ENCODE results near the gene ATRNL1.
A peak's percentile ranks its signal among the peaks of the same experiment; 100 is the strongest.
"Not testable (repeated sequence)": the region's sequence is repeated elsewhere in the genome, so short reads cannot be mapped to it uniquely, and the experiment has no call there.

The ATRNL1 gene

GRCh38 chr10:115379064-115379463 is 285.9 kb downstream of the ATRNL1 start:
- no peak for TF ChIP-seq CTCF (IDR thresholded peaks at IDR 0.05; ENCODE audit: poor library complexity, severe bottlenecking)
- Histone ChIP-seq H3K4me1 (ENCODE audit: insufficient read depth, poor library complexity, severe bottlenecking) (no peaks in the 10 kb centered on the region), H3K27me3 (ENCODE audit: insufficient read depth, poor library complexity, severe bottlenecking) (no peaks in the 10 kb centered on the region), H3K4me3 (ENCODE audit: severe bottlenecking) (no peak overlapping the region), H3K9me3 (ENCODE audit: severe bottlenecking) (no peaks in the 10 kb centered on the region), H3K36me3 (ENCODE audit: low read depth) (no peaks in the 10 kb centered on the region), H3K27ac (ENCODE audit: poor library complexity, severe bottlenecking) (no peak overlapping the region)
- no peak for ATAC-seq (ENCODE audit: low read depth)
- no peak for DNase-seq (ENCODE audit: low spot score)

GRCh38 chr10:115384665-115385064 is 291.5 kb downstream of the ATRNL1 start:
- Histone ChIP-seq H3K4me3 (ENCODE audit: severe bottlenecking) (no peak overlapping the region), H3K27me3 (ENCODE audit: insufficient read depth, poor library complexity, severe bottlenecking) (no peaks in the 10 kb centered on the region), H3K4me1 (ENCODE audit: insufficient read depth, poor library complexity, severe bottlenecking) (no peaks in the 10 kb centered on the region), H3K36me3 (ENCODE audit: low read depth) (no peaks in the 10 kb centered on the region), H3K9me3 (ENCODE audit: severe bottlenecking) (no peaks in the 10 kb centered on the region), H3K27ac (ENCODE audit: poor library complexity, severe bottlenecking) (no peak overlapping the region)
- no peak for TF ChIP-seq CTCF (IDR thresholded peaks at IDR 0.05; ENCODE audit: poor library complexity, severe bottlenecking)
- DNase-seq (ENCODE audit: low spot score) (no peak), ATAC-seq (ENCODE audit: low read depth) (no peak)

- Histone ChIP-seq H3K27ac (ENCODE audit: poor library complexity, severe bottlenecking) (no peak overlapping the region), H3K27me3 (ENCODE audit: insufficient read depth, poor library complexity, severe bottlenecking) (peaks cover 14% of the 10 kb centered on the region), H3K9me3 (ENCODE audit: severe bottlenecking) (no peaks in the 10 kb centered on the region), H3K4me3 (ENCODE audit: severe bottlenecking) (no peak overlapping the region), H3K36me3 (ENCODE audit: low read depth) (no peaks in the 10 kb centered on the region), H3K4me1 (ENCODE audit: insufficient read depth, poor library complexity, severe bottlenecking) (no peaks in the 10 kb centered on the region)
- no peak for DNase-seq (ENCODE audit: low spot score)
- no peak for ATAC-seq (ENCODE audit: low read depth)
- no peak for TF ChIP-seq CTCF (IDR thresholded peaks at IDR 0.05; ENCODE audit: poor library complexity, severe bottlenecking)
Observed at GRCh38 chr10:115390607-115391006, 297.4 kb downstream of the ATRNL1 start.

GRCh38 chr10:115398026-115398425 is 304.9 kb downstream of the ATRNL1 start:
- Histone ChIP-seq H3K4me1 (ENCODE audit: insufficient read depth, poor library complexity, severe bottlenecking) (peaks cover 5% of the 10 kb centered on the region), H3K36me3 (ENCODE audit: low read depth) (no peaks in the 10 kb centered on the region), H3K4me3 (ENCODE audit: severe bottlenecking) (no peak overlapping the region), H3K9me3 (ENCODE audit: severe bottlenecking) (no peaks in the 10 kb centered on the region), H3K27ac (ENCODE audit: poor library complexity, severe bottlenecking) (no peak overlapping the region), H3K27me3 (ENCODE audit: insufficient read depth, poor library complexity, severe bottlenecking) (peaks cover 26% of the 10 kb centered on the region)
- no peak for ATAC-seq (ENCODE audit: low read depth)
- TF ChIP-seq CTCF (IDR thresholded peaks at IDR 0.05; ENCODE audit: poor library complexity, severe bottlenecking), result no peak
- DNase-seq (ENCODE audit: low spot score), result no peak

- no peak overlapping the region for H3K4me3 ChIP-seq (ENCODE audit: severe bottlenecking)
- H3K9me3 ChIP-seq (ENCODE audit: severe bottlenecking), result no peaks in the 10 kb centered on the region
- H3K27me3 ChIP-seq (ENCODE audit: insufficient read depth, poor library complexity, severe bottlenecking), result peaks cover 9% of the 10 kb centered on the region
- H3K36me3 ChIP-seq (ENCODE audit: low read depth), result no peaks in the 10 kb centered on the region
- H3K27ac ChIP-seq (ENCODE audit: poor library complexity, severe bottlenecking), result no peak overlapping the region
- ATAC-seq (ENCODE audit: low read depth) (peak; percentile 81), DNase-seq (ENCODE audit: low spot score) (no peak)
- no peak for TF ChIP-seq CTCF (IDR thresholded peaks at IDR 0.05; ENCODE audit: poor library complexity, severe bottlenecking)
- peaks cover 6% of the 10 kb centered on the region for H3K4me1 ChIP-seq (ENCODE audit: insufficient read depth, poor library complexity, severe bottlenecking)
Observed at GRCh38 chr10:115402699-115403098, 309.5 kb downstream of the ATRNL1 start.

GRCh38 chr10:115405838-115406237 is 312.7 kb downstream of the ATRNL1 start:
- not testable (repeated sequence) for H3K4me1 ChIP-seq (ENCODE audit: insufficient read depth, poor library complexity, severe bottlenecking); ATAC-seq (ENCODE audit: low read depth); H3K36me3 ChIP-seq (ENCODE audit: low read depth)

More at GRCh38 chr10:115405838-115406237, 312.7 kb downstream of the ATRNL1 start:
- not testable (repeated sequence) for H3K27ac ChIP-seq (ENCODE audit: poor library complexity, severe bottlenecking); H3K27me3 ChIP-seq (ENCODE audit: insufficient read depth, poor library complexity, severe bottlenecking); DNase-seq (ENCODE audit: low spot score); H3K4me3 ChIP-seq (ENCODE audit: severe bottlenecking); H3K9me3 ChIP-seq (ENCODE audit: severe bottlenecking)

All from RWPE2 (cell line).